MCF 10A (cell line): ENCODE results near the gene COG5. TPM values are rescaled to one million over a fixed set of nuclear protein-coding genes. Genes with fewer than 3 reads are reported as not detected.

Experiments
- BruUV-seq: library from RNA; stranded (reverse); fragments of 400-500 nt; replicated peaks from 2 replicates; lab custom pipeline; 2021; lab: Mats Ljungman, UMichigan
- CTCF ChIA-PET: fragments of 300-600 bp; sonication (Branson Sonifier 250); formaldehyde crosslinking; extraction: SDS; loops from one replicate; lab custom pipeline; 2021; ENCODE audit warnings: antibody characterized with exemption, inconsistent platforms; lab: Yijun Ruan, JAX
- POLR2A ChIA-PET: fragments of 300-600, 350-650 bp; sonication (Branson Sonifier 250); formaldehyde crosslinking; extraction: SDS; loops from one replicate; lab custom pipeline; 2020; ENCODE audit warnings: antibody characterized with exemption, inconsistent platforms; lab: Yijun Ruan, JAX
- DNase-seq: peaks from one replicate; pipeline ENCODE4 v3.0.0-alpha.2; 2018; ENCODE audit not compliant: unreplicated experiment
- H3K27ac Mint-ChIP-seq: one replicate; pipeline ENCODE4 v1.8.0; 2022; ENCODE audit warnings: mild to moderate bottlenecking, low read depth, mixed read lengths; ENCODE audit not compliant: unreplicated experiment
- H3K27me3 Mint-ChIP-seq: one replicate; pipeline ENCODE4 v1.8.0; 2022; ENCODE audit warnings: mixed read lengths; ENCODE audit not compliant: insufficient read depth, unreplicated experiment
- H3K36me3 Mint-ChIP-seq: one replicate; pipeline ENCODE4 v1.8.0; 2022; ENCODE audit warnings: mild to moderate bottlenecking, moderate library complexity, mixed read lengths; ENCODE audit not compliant: insufficient read depth, unreplicated experiment
- H3K4me1 Mint-ChIP-seq: one replicate; pipeline ENCODE4 v1.8.0; 2022; ENCODE audit warnings: mixed read lengths; ENCODE audit not compliant: insufficient read depth, unreplicated experiment
- H3K4me3 Mint-ChIP-seq: one replicate; pipeline ENCODE4 v1.8.0; 2022; ENCODE audit warnings: mild to moderate bottlenecking, moderate library complexity, mixed read lengths; ENCODE audit not compliant: unreplicated experiment
- H3K9me3 Mint-ChIP-seq: one replicate; pipeline ENCODE4 v1.8.0; 2022; ENCODE audit warnings: mixed read lengths; ENCODE audit not compliant: unreplicated experiment
- CTCF ChIP-seq: fragments of 200-600 bp; IDR thresholded peaks from one replicate; pipeline ENCODE4 v1.8.0; 2022; ENCODE audit warnings: antibody characterized with exemption, mild to moderate bottlenecking; ENCODE audit not compliant: unreplicated experiment
- intact Hi-C: fragments of 100-400 bp; cut with micrococcal nuclease; formaldehyde crosslinking; loops from 2 replicates; pipeline ENCODE4 v1.14.1; 2022
- total RNA-seq: library from RNA; stranded (reverse); gene quantifications from 2 replicates; pipeline ENCODE4 v1.2.3, GENCODE V29; 2022

COG5 gene
- total RNA-seq, 1 experiment from 2014 or later = 40.3 TPM

GRCh38 chr7:107408349-107408748 is 155.4 kb downstream of the COG5 start:
- POLR2A ChIA-PET = interaction anchor here (0.5 kb wide), 1 partner anchor 1140 kb away, joined by 3 read pairs; no protein-coding TSS in a partner anchor
- no peak for DNase-seq
- H3K4me3 Mint-ChIP-seq = no peak overlapping the region
- no peaks in the 10 kb centered on the region for H3K27me3 Mint-ChIP-seq
- no peak for TF ChIP-seq CTCF
- intact Hi-C loops = no loop called here
- H3K27ac Mint-ChIP-seq = no peak overlapping the region
- H3K9me3 Mint-ChIP-seq = no peaks in the 10 kb centered on the region
- no peaks in the 10 kb centered on the region for H3K4me1 Mint-ChIP-seq
- BruUV-seq = no TSS peak
- CTCF ChIA-PET = no interaction called here
- peaks cover 15% of the 10 kb centered on the region for H3K36me3 Mint-ChIP-seq

GRCh38 chr7:107405559-107405958 is 158.2 kb downstream of the COG5 start:
- H3K27me3 Mint-ChIP-seq = no peaks in the 10 kb centered on the region
- no peaks in the 10 kb centered on the region for H3K9me3 Mint-ChIP-seq
- peak; percentile 10 for DNase-seq
- peaks cover 15% of the 10 kb centered on the region for H3K36me3 Mint-ChIP-seq
- no peaks in the 10 kb centered on the region for H3K4me1 Mint-ChIP-seq
- H3K27ac Mint-ChIP-seq = no peak overlapping the region
- ChIA-PET CTCF (interaction anchor here (0.9 kb wide), 1 partner anchor 258 kb away, joined by 3 read pairs; no protein-coding TSS in a partner anchor), POLR2A (interaction anchor here (0.6 kb wide), 1 partner anchor 1120 kb away, joined by 4 read pairs; no protein-coding TSS in a partner anchor)
- intact Hi-C loops = no loop called here
- H3K4me3 Mint-ChIP-seq = no peak overlapping the region
- no peak for TF ChIP-seq CTCF
- no TSS peak for BruUV-seq

- POLR2A ChIA-PET = no interaction called here
- no peaks in the 10 kb centered on the region for H3K9me3 Mint-ChIP-seq
Measured at GRCh38 chr7:107404740-107405537, 158.8 kb downstream of the COG5 start.

More at GRCh38 chr7:107404740-107405537, 158.8 kb downstream of the COG5 start:
- CTCF ChIA-PET = interaction anchor here (0.6 to 0.9 kb wide), 4 partner anchors 257 to 465 kb away, joined by 3 to 4 read pairs (median 3); no protein-coding TSS in a partner anchor
- no peak for TF ChIP-seq CTCF
- DNase-seq = no peak
- Mint-ChIP-seq H3K27ac (no peak overlapping the region), H3K4me3 (no peak overlapping the region), H3K27me3 (no peaks in the 10 kb centered on the region), H3K4me1 (no peaks in the 10 kb centered on the region), H3K36me3 (peaks cover 15% of the 10 kb centered on the region)
- intact Hi-C loops = no loop called here
- BruUV-seq = TSS peak; percentile 37
